ENCODE data around the gene AUTS2. TPM values are rescaled to one million over a fixed set of nuclear protein-coding genes. Genes with fewer than 3 reads are reported as not detected.

AUTS2 gene
- total and polyA plus RNA-seq, 2 of the 8 experiments (the other 6 are each of a cell fraction or from before 2014, with no cell fraction given), result 25.9 to 101 TPM

GRCh38 chr7:70044981-70045380, 446.7 kb downstream of the AUTS2 start (continued):
- no peak for TF ChIP-seq CHD7 (IDR thresholded peaks at IDR 0.05; ENCODE audit: insufficient replicate concordance, low read length)
- TF ChIP-seq TAF1 (IDR thresholded peaks at IDR 0.05; ENCODE audit: low read depth, low read length), result no peak
